ENCODE results near the gene MTHFD1L.

MTHFD1L gene

DNA sequence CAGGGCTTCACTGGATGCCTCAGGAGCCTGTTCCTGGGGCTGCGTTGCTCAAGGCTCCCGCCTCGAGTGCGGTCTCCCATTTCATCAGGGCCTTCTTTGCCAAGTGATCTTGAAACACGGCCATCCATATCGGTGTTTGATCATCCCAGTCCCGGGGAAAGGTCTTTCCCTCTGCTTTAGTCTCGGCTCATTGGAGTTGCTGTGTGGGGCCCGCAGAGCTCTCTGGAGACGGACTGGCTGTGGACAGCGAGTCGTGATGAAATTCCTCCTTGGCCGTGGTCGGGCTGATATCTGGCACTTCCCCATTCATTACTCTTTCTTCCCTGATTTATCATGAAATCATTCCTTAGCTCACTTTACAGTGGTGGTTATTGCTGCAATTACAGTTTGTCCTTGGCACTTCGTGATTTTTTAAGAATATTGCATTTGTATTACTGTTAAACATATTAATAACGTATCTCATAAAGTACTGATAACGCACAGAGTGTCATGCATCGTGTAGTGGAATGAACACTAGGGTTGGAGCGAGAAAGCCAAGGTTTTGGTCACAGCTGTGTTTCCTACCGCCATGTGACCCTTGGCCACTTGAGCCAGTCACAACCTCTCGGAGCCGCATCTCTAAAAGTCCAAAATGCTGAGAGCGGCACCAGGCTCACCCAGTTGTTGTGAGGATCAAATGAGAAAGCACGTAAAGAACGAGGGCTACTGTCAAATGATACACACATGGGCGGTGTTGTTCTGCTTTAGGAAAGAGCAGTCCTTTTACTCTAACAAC, 71.8 kb downstream of the MTHFD1L start:
- H3K27me3 ChIP-seq (ENCODE audit: insufficient read depth, low read length, poor library complexity), result no peaks in the 10 kb centered on the region
- TF ChIP-seq EZH2 (IDR thresholded peaks at IDR 0.05; ENCODE audit: borderline replicate concordance, low read depth, low read length, severe bottlenecking) (no peak), CTCF (IDR thresholded peaks at IDR 0.05; ENCODE audit: borderline replicate concordance, extremely low read depth, low read length, poor library complexity, severe bottlenecking) (no peak)
- no peak overlapping the region for H2AFZ ChIP-seq (ENCODE audit: low read depth, low read length)
- no peak for DNase-seq
- H3K79me2 ChIP-seq (ENCODE audit: insufficient read depth, low read length), result no peaks in the 10 kb centered on the region
- H3K9ac ChIP-seq (ENCODE audit: low read depth, low read length), result no peak overlapping the region
- no peaks in the 10 kb centered on the region for H4K20me1 ChIP-seq (ENCODE audit: insufficient read depth, low read length)
- no peaks in the 10 kb centered on the region for H3K9me3 ChIP-seq (ENCODE audit: insufficient read depth, low read length, severe bottlenecking)
- peaks cover 70% of the 10 kb centered on the region for H3K36me3 ChIP-seq (ENCODE audit: insufficient read depth, low read length)
- no peak overlapping the region for H3K27ac ChIP-seq (ENCODE audit: low read length)
- H3K4me1 ChIP-seq (ENCODE audit: insufficient read depth, low read length), result no peaks in the 10 kb centered on the region
- H3K4me2 ChIP-seq (ENCODE audit: insufficient read depth, low read length), result no peak overlapping the region
- H3K4me3 ChIP-seq (ENCODE audit: low read depth in 1 of 2, low read length in 2 of 2), result no peak overlapping the region
- no peak for ATAC-seq (ENCODE audit: insufficient read depth, low read depth)

DNA sequence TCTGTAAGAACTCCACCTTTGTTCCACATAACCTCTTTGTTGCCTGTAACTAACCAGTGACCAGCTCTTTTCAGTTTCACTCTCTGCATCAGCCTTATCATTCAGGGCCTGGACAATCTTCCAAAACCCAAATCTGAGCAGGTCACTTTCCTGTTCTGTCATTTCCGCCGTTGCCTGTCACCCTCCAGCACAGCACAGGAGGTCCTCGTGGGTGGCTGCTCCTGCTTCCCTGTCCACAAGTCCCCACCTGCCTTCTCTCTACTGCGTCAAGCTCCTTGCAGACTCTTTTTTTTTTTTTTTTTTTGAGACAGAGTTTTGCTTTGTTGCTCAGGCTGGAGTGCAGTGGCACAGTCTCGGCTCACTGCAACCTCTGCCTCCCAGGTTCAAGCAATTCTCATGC, 73.9 kb downstream of the MTHFD1L start:
- Histone ChIP-seq H2AFZ (ENCODE audit: low read depth, low read length) (no peak overlapping the region), H3K27me3 (ENCODE audit: insufficient read depth, low read length, poor library complexity) (no peaks in the 10 kb centered on the region), H3K79me2 (ENCODE audit: insufficient read depth, low read length) (no peaks in the 10 kb centered on the region), H3K4me3 (ENCODE audit: low read depth in 1 of 2, low read length in 2 of 2) (no peak overlapping the region), H3K4me1 (ENCODE audit: insufficient read depth, low read length) (no peaks in the 10 kb centered on the region), H4K20me1 (ENCODE audit: insufficient read depth, low read length) (no peaks in the 10 kb centered on the region), H3K9me3 (ENCODE audit: insufficient read depth, low read length, severe bottlenecking) (no peaks in the 10 kb centered on the region), H3K9ac (ENCODE audit: low read depth, low read length) (no peak overlapping the region), H3K36me3 (ENCODE audit: insufficient read depth, low read length) (peaks cover 63% of the 10 kb centered on the region), H3K27ac (ENCODE audit: low read length) (no peak overlapping the region), H3K4me2 (ENCODE audit: insufficient read depth, low read length) (no peak overlapping the region)
- TF ChIP-seq CTCF (IDR thresholded peaks at IDR 0.05; ENCODE audit: borderline replicate concordance, extremely low read depth, low read length, poor library complexity, severe bottlenecking), result no peak
- TF ChIP-seq EZH2 (IDR thresholded peaks at IDR 0.05; ENCODE audit: borderline replicate concordance, low read depth, low read length, severe bottlenecking), result no peak
- ATAC-seq (ENCODE audit: insufficient read depth, low read depth), result no peak
- DNase-seq, result no peak

DNA sequence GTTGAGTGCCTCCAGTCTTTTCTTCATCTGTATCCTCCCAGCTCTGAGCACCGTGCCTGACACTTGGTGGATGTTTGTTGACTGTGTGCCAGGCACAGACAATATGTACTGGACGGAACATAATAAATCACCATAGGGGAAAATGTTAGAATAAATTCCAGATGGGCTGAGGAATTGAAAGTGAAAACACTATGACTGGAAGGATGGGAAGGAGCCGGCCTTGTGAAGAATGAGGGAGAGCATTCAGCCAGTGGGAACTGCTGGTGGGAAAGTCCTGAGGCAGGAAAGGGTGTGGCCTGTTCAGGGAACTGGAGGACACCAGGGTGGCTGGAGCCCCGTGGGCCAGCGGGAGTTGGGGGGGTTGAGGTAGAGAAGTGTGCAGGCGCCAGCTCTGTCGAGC, 75.4 kb downstream of the MTHFD1L start:
- ATAC-seq (ENCODE audit: insufficient read depth, low read depth) (no peak), DNase-seq (no peak)
- Histone ChIP-seq H3K27me3 (ENCODE audit: insufficient read depth, low read length, poor library complexity) (no peaks in the 10 kb centered on the region), H3K4me1 (ENCODE audit: insufficient read depth, low read length) (no peaks in the 10 kb centered on the region), H3K4me3 (ENCODE audit: low read depth in 1 of 2, low read length in 2 of 2) (no peak overlapping the region), H4K20me1 (ENCODE audit: insufficient read depth, low read length) (no peaks in the 10 kb centered on the region), H3K9ac (ENCODE audit: low read depth, low read length) (no peak overlapping the region), H3K79me2 (ENCODE audit: insufficient read depth, low read length) (no peaks in the 10 kb centered on the region), H3K4me2 (ENCODE audit: insufficient read depth, low read length) (no peak overlapping the region), H2AFZ (ENCODE audit: low read depth, low read length) (no peak overlapping the region), H3K9me3 (ENCODE audit: insufficient read depth, low read length, severe bottlenecking) (no peaks in the 10 kb centered on the region), H3K27ac (ENCODE audit: low read length) (no peak overlapping the region), H3K36me3 (ENCODE audit: insufficient read depth, low read length) (peaks cover 71% of the 10 kb centered on the region)
- TF ChIP-seq CTCF (IDR thresholded peaks at IDR 0.05; ENCODE audit: borderline replicate concordance, extremely low read depth, low read length, poor library complexity, severe bottlenecking) (no peak), EZH2 (IDR thresholded peaks at IDR 0.05; ENCODE audit: borderline replicate concordance, low read depth, low read length, severe bottlenecking) (no peak)

All from DND-41 (cell line).